ENCODE measurements around the gene HECTD2.
"Not testable (repeated sequence)": the region's sequence is repeated elsewhere in the genome, so short reads cannot be mapped to it uniquely, and the experiment has no call there.

The HECTD2 gene

DNA sequence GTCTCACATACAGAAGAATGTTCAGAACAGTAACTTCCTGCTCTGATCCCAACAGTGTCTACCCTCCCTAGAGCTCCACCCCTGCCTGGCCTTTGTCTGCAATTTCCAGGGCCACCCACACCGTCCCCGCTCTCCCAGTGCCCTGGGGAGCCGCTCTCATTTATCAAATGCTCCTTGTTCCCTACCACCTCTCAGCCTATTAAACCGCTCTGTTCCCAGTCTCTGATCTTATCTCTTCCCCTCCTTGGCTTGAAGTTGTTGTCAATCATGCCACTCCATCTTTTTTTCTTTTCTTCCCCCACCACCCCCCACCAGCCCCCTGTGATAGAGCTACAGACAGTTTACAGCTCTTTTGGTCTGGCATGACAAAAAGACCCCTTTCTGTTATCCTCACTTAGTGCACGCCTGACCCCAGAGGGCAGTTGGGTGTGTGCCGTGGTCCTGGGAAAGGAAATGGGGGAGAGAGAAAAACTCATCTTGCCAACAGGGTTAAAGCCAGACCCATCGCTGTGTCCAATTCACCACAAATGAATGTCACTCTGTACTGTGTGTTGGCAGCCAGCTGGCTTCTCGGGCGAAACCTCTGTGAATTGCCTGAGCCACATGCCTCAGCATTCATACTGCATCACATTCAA lies 28.8 kb upstream of the HECTD2 start:
- Histone ChIP-seq H3K36me3 (ENCODE audit: control insufficient read depth in 2 of 2, insufficient read depth in 2 of 2, low read length in 2 of 2) (peaks cover 0 to 2% of the 10 kb centered on the region in 2 donors), H3K9ac (ENCODE audit: low read length in 2 of 2) (no peak overlapping the region), H3K4me3 (ENCODE audit: low read length in 2 of 2) (no peak overlapping the region), H3K9me3 (ENCODE audit: control insufficient read depth in 2 of 2, low read length in 2 of 2) (peaks cover 5% of the 10 kb centered on the region in 2 donors), H3K4me1 (ENCODE audit: control insufficient read depth, insufficient read depth, low read length) (no peaks in the 10 kb centered on the region), H3K27me3 (ENCODE audit: control insufficient read depth in 1 of 2, insufficient read depth in 2 of 2, low read length in 2 of 2) (peaks cover 0 to 2% of the 10 kb centered on the region in 2 donors), H3K27ac (ENCODE audit: low read length) (no peak overlapping the region)

- no peaks in the 10 kb centered on the region for H3K9me3 ChIP-seq (ENCODE audit: control insufficient read depth in 2 of 2, low read length in 2 of 2)
- H3K9ac ChIP-seq (ENCODE audit: low read length in 2 of 2) = no peak overlapping the region
- H3K4me3 ChIP-seq (ENCODE audit: low read length in 2 of 2) = no peak overlapping the region
- no peaks in the 10 kb centered on the region for H3K36me3 ChIP-seq (ENCODE audit: control insufficient read depth in 2 of 2, insufficient read depth in 2 of 2, low read length in 2 of 2)
- no peak overlapping the region for H3K27ac ChIP-seq (ENCODE audit: low read length)
- peaks cover 2 to 3% of the 10 kb centered on the region in 2 donors for H3K27me3 ChIP-seq (ENCODE audit: control insufficient read depth in 1 of 2, insufficient read depth in 2 of 2, low read length in 2 of 2)
- H3K4me1 ChIP-seq (ENCODE audit: control insufficient read depth, insufficient read depth, low read length) = no peaks in the 10 kb centered on the region
These were observed 24.6 kb upstream of the HECTD2 start for GRCh38 chr10:91385306-91386085.

GRCh38 chr10:91389636-91390512 lies 20.3 kb upstream of the HECTD2 start:
- Histone ChIP-seq H3K36me3 (ENCODE audit: control insufficient read depth in 2 of 2, insufficient read depth in 2 of 2, low read length in 2 of 2) (no peaks in the 10 kb centered on the region), H3K4me3 (ENCODE audit: low read length in 2 of 2) (peak overlapping the region; percentile 1 to 67), H3K27ac (ENCODE audit: low read length) (peak overlapping the region; percentile 3), H3K4me1 (ENCODE audit: control insufficient read depth, insufficient read depth, low read length) (no peaks in the 10 kb centered on the region), H3K9ac (ENCODE audit: low read length in 2 of 2) (peak overlapping the region in 1 of 2 donors; percentile 18), H3K9me3 (ENCODE audit: control insufficient read depth in 2 of 2, low read length in 2 of 2) (no peaks in the 10 kb centered on the region), H3K27me3 (ENCODE audit: control insufficient read depth in 1 of 2, insufficient read depth in 2 of 2, low read length in 2 of 2) (peaks cover 0 to 3% of the 10 kb centered on the region in 2 donors)

- not testable (repeated sequence) for H3K27me3 ChIP-seq (ENCODE audit: control insufficient read depth in 1 of 2, insufficient read depth in 2 of 2, low read length in 2 of 2); H3K4me3 ChIP-seq (ENCODE audit: low read length in 2 of 2); H3K9ac ChIP-seq (ENCODE audit: low read length in 2 of 2); H3K36me3 ChIP-seq (ENCODE audit: control insufficient read depth in 2 of 2, insufficient read depth in 2 of 2, low read length in 2 of 2); H3K4me1 ChIP-seq (ENCODE audit: control insufficient read depth, insufficient read depth, low read length); H3K9me3 ChIP-seq (ENCODE audit: control insufficient read depth in 2 of 2, low read length in 2 of 2)
- peak overlapping the region; percentile 3 for H3K27ac ChIP-seq (ENCODE audit: low read length)
These were observed 19.7 kb upstream of the HECTD2 start for GRCh38 chr10:91390513-91390825.

DNA sequence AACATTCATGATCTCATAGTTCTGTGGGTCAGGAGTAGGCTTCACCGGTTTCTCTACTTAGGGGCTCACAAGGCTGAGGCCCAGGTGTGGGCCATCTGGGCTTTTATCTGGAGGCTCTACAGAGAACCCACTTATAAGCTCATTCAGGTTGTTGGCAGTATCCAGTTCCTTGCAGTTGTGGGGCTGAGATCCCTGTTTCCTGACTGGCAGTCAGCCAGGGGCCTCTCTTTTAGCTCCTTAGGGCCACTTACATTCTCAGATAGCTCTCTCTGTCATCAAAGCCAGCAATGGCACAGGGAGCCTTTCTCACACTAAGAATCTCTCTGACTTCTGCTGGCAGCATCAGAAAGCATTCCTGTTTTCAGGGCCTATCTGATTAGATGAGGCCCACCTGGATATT lies 18.2 kb upstream of the HECTD2 start:
- no peak overlapping the region for H3K27ac ChIP-seq (ENCODE audit: low read length)
- H3K4me3 ChIP-seq (ENCODE audit: low read length in 2 of 2) = no peak overlapping the region
- no peaks in the 10 kb centered on the region for H3K36me3 ChIP-seq (ENCODE audit: control insufficient read depth in 2 of 2, insufficient read depth in 2 of 2, low read length in 2 of 2)
- H3K9me3 ChIP-seq (ENCODE audit: control insufficient read depth in 2 of 2, low read length in 2 of 2) = no peaks in the 10 kb centered on the region
- no peaks in the 10 kb centered on the region for H3K4me1 ChIP-seq (ENCODE audit: control insufficient read depth, insufficient read depth, low read length)
- H3K9ac ChIP-seq (ENCODE audit: low read length in 2 of 2) = no peak overlapping the region
- peaks cover 0 to 3% of the 10 kb centered on the region in 2 donors for H3K27me3 ChIP-seq (ENCODE audit: control insufficient read depth in 1 of 2, insufficient read depth in 2 of 2, low read length in 2 of 2)

DNA sequence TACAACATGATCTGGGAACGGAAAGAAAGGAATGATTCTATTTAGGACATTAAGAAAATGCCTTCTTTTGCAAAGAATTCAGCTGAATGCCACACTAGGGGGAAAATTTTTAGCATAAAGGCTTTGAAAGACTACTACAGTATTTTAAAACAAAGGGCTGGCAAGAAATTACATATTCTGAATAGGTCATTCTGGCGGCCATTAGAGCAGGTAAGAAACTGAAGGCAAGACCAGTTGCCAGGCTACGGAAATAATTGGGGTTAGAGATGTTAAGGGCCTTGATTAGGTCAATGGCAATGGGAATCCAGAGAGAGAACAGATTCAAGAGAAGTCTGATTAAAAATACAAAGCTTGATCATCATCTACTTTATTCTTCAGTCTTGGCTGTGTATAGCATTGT lies 3.8 kb upstream of the HECTD2 start:
- Histone ChIP-seq H3K9me3 (ENCODE audit: control insufficient read depth in 2 of 2, low read length in 2 of 2) (no peaks in the 10 kb centered on the region), H3K4me3 (ENCODE audit: low read length in 2 of 2) (no peak overlapping the region), H3K9ac (ENCODE audit: low read length in 2 of 2) (no peak overlapping the region), H3K27me3 (ENCODE audit: control insufficient read depth in 1 of 2, insufficient read depth in 2 of 2, low read length in 2 of 2) (no peaks in the 10 kb centered on the region), H3K4me1 (ENCODE audit: control insufficient read depth, insufficient read depth, low read length) (no peaks in the 10 kb centered on the region), H3K36me3 (ENCODE audit: control insufficient read depth in 2 of 2, insufficient read depth in 2 of 2, low read length in 2 of 2) (no peaks in the 10 kb centered on the region), H3K27ac (ENCODE audit: low read length) (no peak overlapping the region)

- H3K9me3 ChIP-seq (ENCODE audit: control insufficient read depth in 2 of 2, low read length in 2 of 2) = no peaks in the 10 kb centered on the region
- peaks cover 3% of the 10 kb centered on the region for H3K4me1 ChIP-seq (ENCODE audit: control insufficient read depth, insufficient read depth, low read length)
- no peaks in the 10 kb centered on the region for H3K36me3 ChIP-seq (ENCODE audit: control insufficient read depth in 2 of 2, insufficient read depth in 2 of 2, low read length in 2 of 2)
- H3K27me3 ChIP-seq (ENCODE audit: control insufficient read depth in 1 of 2, insufficient read depth in 2 of 2, low read length in 2 of 2) = no peaks in the 10 kb centered on the region
- peak overlapping the region; percentile 72 to 92 for H3K4me3 ChIP-seq (ENCODE audit: low read length in 2 of 2)
- peak overlapping the region; percentile 98 to 99 for H3K9ac ChIP-seq (ENCODE audit: low read length in 2 of 2)
- H3K27ac ChIP-seq (ENCODE audit: low read length) = peak overlapping the region; percentile 98
These were observed 875 bp upstream of the HECTD2 start for GRCh38 chr10:91409069-91409868.

GRCh38 chr10:91410638-91411371 lies 661 bp downstream of the HECTD2 start:
- H3K4me1 ChIP-seq (ENCODE audit: control insufficient read depth, insufficient read depth, low read length) = peaks cover 3% of the 10 kb centered on the region
- no peaks in the 10 kb centered on the region for H3K27me3 ChIP-seq (ENCODE audit: control insufficient read depth in 1 of 2, insufficient read depth in 2 of 2, low read length in 2 of 2)
- peak overlapping the region; percentile 85 to 94 for H3K4me3 ChIP-seq (ENCODE audit: low read length in 2 of 2)

DNA sequence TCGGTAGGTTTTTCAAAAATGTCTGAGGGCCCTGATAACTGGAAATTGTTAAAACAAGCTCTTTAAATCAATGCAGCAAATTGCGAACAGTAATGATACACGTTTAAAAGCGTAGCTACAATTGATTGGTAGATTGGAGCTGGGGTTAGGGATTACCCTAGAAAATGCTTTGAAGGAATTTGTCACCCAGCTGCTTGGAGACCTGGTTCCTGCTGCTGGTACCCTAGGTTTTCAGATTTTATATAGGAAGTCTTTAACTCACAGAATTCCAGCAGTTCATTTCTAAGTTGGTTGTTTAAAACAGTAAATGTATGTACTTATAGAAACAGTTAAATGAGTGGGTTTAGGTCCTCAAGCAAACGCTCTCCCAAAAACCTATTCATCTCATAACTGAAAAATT lies 1.5 kb downstream of the HECTD2 start:
- Histone ChIP-seq H3K9me3 (ENCODE audit: control insufficient read depth in 2 of 2, low read length in 2 of 2) (no peaks in the 10 kb centered on the region), H3K4me1 (ENCODE audit: control insufficient read depth, insufficient read depth, low read length) (peaks cover 3% of the 10 kb centered on the region), H3K27me3 (ENCODE audit: control insufficient read depth in 1 of 2, insufficient read depth in 2 of 2, low read length in 2 of 2) (no peaks in the 10 kb centered on the region), H3K4me3 (ENCODE audit: low read length in 2 of 2) (peak overlapping the region in 1 of 2 donors; percentile 85), H3K9ac (ENCODE audit: low read length in 2 of 2) (no peak overlapping the region), H3K27ac (ENCODE audit: low read length) (no peak overlapping the region), H3K36me3 (ENCODE audit: control insufficient read depth in 2 of 2, insufficient read depth in 2 of 2, low read length in 2 of 2) (no peaks in the 10 kb centered on the region)

More at GRCh38 chr10:91410638-91411371, 661 bp downstream of the HECTD2 start:
- Histone ChIP-seq H3K9ac (ENCODE audit: low read length in 2 of 2) (peak overlapping the region; percentile 80 to 88), H3K36me3 (ENCODE audit: control insufficient read depth in 2 of 2, insufficient read depth in 2 of 2, low read length in 2 of 2) (no peaks in the 10 kb centered on the region), H3K9me3 (ENCODE audit: control insufficient read depth in 2 of 2, low read length in 2 of 2) (no peaks in the 10 kb centered on the region), H3K27ac (ENCODE audit: low read length) (peak overlapping the region; percentile 66)
